Inflammatory macrophage treated with lipopolysaccharide for 1 hour (primary cell): ENCODE measurements around the gene NUP88.

ENCODE experiments used
- DNase-seq, 2 donors: peaks; one replicate each; pipeline ENCODE4 v3.0.0-alpha.2; 2020 to 2022

The NUP88 gene

DNA sequence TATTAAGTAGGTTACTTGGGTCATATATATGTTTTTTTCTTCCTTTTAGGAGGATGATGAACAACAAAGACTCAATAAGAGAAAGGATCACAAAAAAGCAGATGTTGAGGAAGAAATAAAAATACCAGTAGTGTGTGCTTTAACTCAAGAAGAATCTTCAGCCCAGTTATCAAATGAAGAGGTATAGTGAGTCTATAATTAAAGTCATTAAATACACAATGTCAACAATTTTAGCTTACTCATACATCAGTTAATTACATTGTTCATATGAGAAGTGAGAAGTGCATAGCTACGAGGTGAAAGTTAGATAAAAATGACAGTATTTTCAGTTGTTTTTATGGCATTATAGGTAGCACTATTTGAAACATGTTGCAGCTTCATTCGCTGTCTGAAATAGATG, 65.2 kb downstream of the NUP88 start:
- no peak for DNase-seq

DNA sequence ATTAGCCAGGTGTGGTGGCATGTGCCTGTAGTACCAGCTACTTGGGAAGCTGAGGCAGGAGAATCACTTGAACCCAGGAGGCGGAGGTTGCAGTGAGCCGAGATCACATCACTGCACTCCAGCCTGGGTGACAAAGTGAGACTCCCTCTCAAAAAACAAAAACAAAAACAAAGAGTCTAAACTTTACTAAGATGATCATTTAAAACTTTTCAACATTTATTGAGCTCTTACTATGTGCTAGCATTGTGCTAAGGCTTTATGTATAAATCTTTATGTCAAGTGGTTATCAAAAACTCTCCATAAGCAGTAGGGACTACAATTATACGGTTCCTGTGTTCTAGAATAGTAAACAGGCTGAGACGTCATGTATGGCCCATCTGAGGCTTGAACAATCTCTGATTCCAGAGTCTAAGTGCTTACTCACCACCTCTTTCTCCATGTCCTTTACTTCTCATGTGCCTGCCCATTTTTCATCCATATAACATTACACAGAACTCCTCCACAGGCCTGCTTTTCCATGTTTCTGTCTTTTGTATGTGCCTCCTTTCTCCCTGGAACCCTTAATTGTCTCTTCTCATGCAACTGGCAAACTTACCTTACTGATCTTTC, 66.7 kb downstream of the NUP88 start:
- no peak for DNase-seq

DNA sequence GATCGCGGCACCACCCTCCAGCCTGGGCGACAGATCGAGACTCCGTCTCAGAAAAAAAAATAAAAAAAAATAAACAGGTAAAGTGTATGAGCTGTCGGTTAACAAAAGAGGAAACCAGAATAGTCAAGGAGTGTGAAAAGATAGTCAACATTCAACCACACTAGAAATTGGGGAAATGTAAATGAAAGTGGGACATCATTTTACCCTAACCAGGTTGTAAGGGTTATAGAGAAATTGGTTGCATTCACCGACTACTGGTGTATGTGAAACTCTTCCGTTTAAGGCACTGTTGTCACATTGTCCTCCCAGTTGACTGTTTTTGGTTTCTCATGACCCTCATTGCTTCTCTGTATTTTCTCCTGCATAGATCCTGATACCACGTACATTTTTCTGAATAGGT, 74.5 kb downstream of the NUP88 start:
- no peak for DNase-seq
